Loucy (cell line): ENCODE measurements around the gene PTPRN2.

Source experiments
- H2AFZ ChIP-seq: fragments of 200-600 bp; sonication (generic); 2 replicates; pipeline ENCODE4 v1.6.0; 2016; ENCODE audit warnings: antibody characterized with exemption, mild to moderate bottlenecking, low read length, moderate library complexity
- H3F3A ChIP-seq: fragments of 200-600 bp; 2 replicates; pipeline ENCODE4 v1.6.0; 2016; ENCODE audit warnings: antibody characterized with exemption, low read depth, mild to moderate bottlenecking
- H3K27me3 ChIP-seq: fragments of 200-600 bp; sonication (generic); 2 replicates; pipeline ENCODE4 v1.6.1; 2014; ENCODE audit warnings: low read length, mild to moderate bottlenecking; ENCODE audit not compliant: insufficient read depth, poor library complexity, severe bottlenecking
- H3K36me3 ChIP-seq: fragments of 200-600 bp; sonication (generic); 2 replicates; pipeline ENCODE4 v1.6.1; 2016; ENCODE audit warnings: low read length; ENCODE audit not compliant: insufficient read depth
- H3K4me1 ChIP-seq: fragments of 200-600 bp; sonication (generic); 2 replicates; pipeline ENCODE4 v1.5.1; 2014; ENCODE audit warnings: low read length, mild to moderate bottlenecking; ENCODE audit not compliant: insufficient read depth, poor library complexity, severe bottlenecking
- H3K4me2 ChIP-seq: fragments of 200-600 bp; sonication (generic); 2 replicates; pipeline ENCODE4 v1.6.0; 2014; ENCODE audit warnings: antibody characterized with exemption, low read length, low read depth, mild to moderate bottlenecking; ENCODE audit not compliant: poor library complexity, severe bottlenecking
- H3K4me3 ChIP-seq: fragments of 200-600 bp; sonication (generic); 2 replicates; pipeline ENCODE4 v1.5.1; 2014; ENCODE audit warnings: low read length, mild to moderate bottlenecking, mixed read lengths; ENCODE audit not compliant: poor library complexity, severe bottlenecking
- H3K79me2 ChIP-seq: fragments of 200-600 bp; sonication (generic); 2 replicates; pipeline ENCODE4 v1.6.1; 2014; ENCODE audit warnings: low read length; ENCODE audit not compliant: insufficient read depth
- H3K9ac ChIP-seq: fragments of 200-600 bp; sonication (generic); 2 replicates; pipeline ENCODE4 v1.6.0; 2014; ENCODE audit warnings: mild to moderate bottlenecking, low read depth, low read length, moderate library complexity; ENCODE audit not compliant: poor library complexity, severe bottlenecking
- H3K9me2 ChIP-seq: fragments of 200-600 bp; sonication (generic); replicated peaks from 2 replicates; pipeline ENCODE4 v1.6.1; 2016; ENCODE audit warnings: low read depth, low read length, mixed read lengths
- H3K9me3 ChIP-seq: fragments of 200-600 bp; sonication (generic); 2 replicates; pipeline ENCODE4 v1.6.1; 2014; ENCODE audit warnings: mild to moderate bottlenecking, antibody characterized with exemption, low read length, low read depth; ENCODE audit not compliant: insufficient read depth
- H4K20me1 ChIP-seq: fragments of 200-600 bp; sonication (generic); 2 replicates; pipeline ENCODE4 v1.6.0; 2014; ENCODE audit warnings: antibody characterized with exemption, low read length, mild to moderate bottlenecking; ENCODE audit not compliant: insufficient read depth, poor library complexity, severe bottlenecking
- CTCF ChIP-seq: fragments of 200-600 bp; sonication (generic); conservative IDR thresholded peaks from 2 replicates; pipeline ENCODE4 v1.5.1; 2014; ENCODE audit warnings: mild to moderate bottlenecking, antibody characterized with exemption, low read length
- EZH2phosphoT487 ChIP-seq: fragments of 200-600 bp; IDR thresholded peaks from 2 replicates; pipeline ENCODE4 v1.6.1; 2018; ENCODE audit warnings: antibody characterized with exemption, mild to moderate bottlenecking, moderate library complexity, borderline replicate concordance

The PTPRN2 gene

GRCh38 chr7:158375034-158375433 lies 212.6 kb downstream of the PTPRN2 start:
- no peaks in the 10 kb centered on the region for H3K9me2 ChIP-seq
- no peaks in the 10 kb centered on the region for H3K36me3 ChIP-seq
- no peak overlapping the region for H3K4me2 ChIP-seq
- H3K4me1 ChIP-seq = no peaks in the 10 kb centered on the region
- H3K4me3 ChIP-seq = no peak overlapping the region
- no peak for TF ChIP-seq EZH2phosphoT487
- no peak for TF ChIP-seq CTCF
- H2AFZ ChIP-seq = no peak overlapping the region
- H3K9ac ChIP-seq = no peak overlapping the region
- H4K20me1 ChIP-seq = no peaks in the 10 kb centered on the region
- H3F3A ChIP-seq = no peaks in the 10 kb centered on the region
- no peaks in the 10 kb centered on the region for H3K79me2 ChIP-seq
- H3K27me3 ChIP-seq = no peaks in the 10 kb centered on the region
- H3K9me3 ChIP-seq = peaks cover 19% of the 10 kb centered on the region; the same call in 1 of the 2 replicates

- H3K79me2 ChIP-seq = no peaks in the 10 kb centered on the region
- H4K20me1 ChIP-seq = no peaks in the 10 kb centered on the region
- H3K9me2 ChIP-seq = no peaks in the 10 kb centered on the region
- no peak overlapping the region for H3K9ac ChIP-seq
- H3K4me3 ChIP-seq = no peak overlapping the region
- no peaks in the 10 kb centered on the region for H3K4me1 ChIP-seq
- H2AFZ ChIP-seq = no peak overlapping the region
- H3K36me3 ChIP-seq = no peaks in the 10 kb centered on the region
- H3K4me2 ChIP-seq = no peak overlapping the region
- no peak for TF ChIP-seq CTCF
- TF ChIP-seq EZH2phosphoT487 = no peak
- H3K9me3 ChIP-seq = peaks cover 19% of the 10 kb centered on the region; the same call in 1 of the 2 replicates
- no peaks in the 10 kb centered on the region for H3F3A ChIP-seq
- H3K27me3 ChIP-seq = no peaks in the 10 kb centered on the region
Measured at GRCh38 chr7:158374586-158374985, 213.0 kb downstream of the PTPRN2 start.

GRCh38 chr7:158374146-158374545 lies 213.5 kb downstream of the PTPRN2 start:
- no peak overlapping the region for H3K4me2 ChIP-seq

More at GRCh38 chr7:158374146-158374545, 213.5 kb downstream of the PTPRN2 start:
- Histone ChIP-seq H2AFZ (no peak overlapping the region), H3K27me3 (no peaks in the 10 kb centered on the region), H3F3A (no peaks in the 10 kb centered on the region), H3K9me2 (no peaks in the 10 kb centered on the region), H3K4me1 (no peaks in the 10 kb centered on the region), H4K20me1 (no peaks in the 10 kb centered on the region), H3K9ac (no peak overlapping the region), H3K36me3 (no peaks in the 10 kb centered on the region), H3K79me2 (no peaks in the 10 kb centered on the region), H3K9me3 (peaks cover 19% of the 10 kb centered on the region; the same call in 1 of the 2 replicates), H3K4me3 (no peak overlapping the region)
- no peak for TF ChIP-seq EZH2phosphoT487
- no peak for TF ChIP-seq CTCF
